NCI-H510A treated with DMSO at 0.1 percent for 48 hours (cell line): Measurements from ENCODE around the gene MAP2K6.

ENCODE experiments used
- DNase-seq: peaks from one replicate; lab custom pipeline; 2025; lab: John Stamatoyannopoulos, UW

MAP2K6 gene

DNA sequence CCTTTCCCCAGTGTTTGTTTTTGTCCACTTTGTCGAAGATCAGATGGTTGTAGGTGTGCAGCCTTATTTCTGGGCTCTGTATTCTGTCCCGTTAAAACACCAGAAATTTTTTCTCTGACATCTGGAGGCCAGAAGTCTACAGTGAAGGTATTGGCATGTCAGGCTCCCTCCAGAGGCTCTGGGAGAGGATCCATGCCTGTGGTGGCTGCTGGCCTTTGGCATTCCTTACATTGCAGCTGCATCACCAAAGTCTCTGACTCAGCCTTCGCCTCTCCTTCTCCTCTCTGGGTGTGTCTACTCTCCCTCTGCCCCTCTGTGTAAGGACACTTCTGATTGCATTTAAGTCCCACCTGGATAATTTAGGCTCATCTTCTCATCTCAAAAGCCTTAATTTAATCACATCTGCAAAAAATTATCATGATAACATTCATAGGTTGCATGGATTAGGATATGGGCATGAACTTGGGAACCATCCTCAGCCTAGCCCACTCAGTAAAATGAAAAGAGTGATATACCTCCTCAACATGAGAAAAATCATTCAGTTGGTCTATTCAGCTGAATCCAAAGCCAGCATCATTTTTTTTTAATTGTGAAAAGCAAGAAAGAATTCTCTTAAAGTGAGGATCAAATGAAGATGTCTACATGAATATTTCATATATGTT is 78.0 kb downstream of the MAP2K6 start:
- no peak for DNase-seq

DNA sequence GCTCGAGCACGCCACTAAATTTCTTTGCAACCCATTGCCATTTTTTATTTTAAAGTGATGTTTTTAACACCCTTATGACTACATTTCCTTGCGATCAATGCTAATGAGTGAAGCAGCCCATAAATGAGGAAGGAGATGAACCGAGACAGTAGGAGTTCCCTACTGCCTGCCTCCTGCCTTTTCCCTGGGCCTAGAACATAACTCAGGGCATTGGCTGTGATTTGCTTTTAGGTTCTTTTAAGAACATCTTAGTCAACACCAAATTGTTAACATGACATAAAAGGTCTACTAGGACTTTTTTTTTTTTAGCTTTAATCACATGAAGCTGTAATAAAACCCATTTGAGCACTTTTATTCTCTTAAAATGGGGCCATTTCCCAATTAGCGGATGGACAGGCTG is 81.3 kb downstream of the MAP2K6 start:
- no peak for DNase-seq

DNA sequence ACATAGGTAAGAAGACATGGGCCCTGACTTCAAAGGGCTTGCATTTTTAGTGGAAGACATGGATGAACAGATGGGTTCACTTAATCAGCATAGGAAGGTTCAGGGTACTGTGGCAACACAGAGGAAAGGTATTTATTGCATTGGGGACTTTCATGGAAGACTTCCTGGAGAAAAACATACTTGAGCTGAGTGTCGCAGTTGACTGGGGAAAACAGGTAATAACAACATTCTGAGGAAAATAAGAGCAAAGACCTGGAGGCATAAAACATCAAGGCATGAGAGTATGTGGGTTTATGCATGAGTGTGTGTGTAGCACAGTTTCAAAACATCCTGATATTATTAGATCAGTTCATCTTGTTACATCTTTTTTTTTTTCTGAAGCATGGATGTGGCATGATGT is 82.7 kb downstream of the MAP2K6 start:
- DNase-seq: no peak

- no peak for DNase-seq
Observed at GRCh38 chr17:69499318-69499717, 84.8 kb downstream of the MAP2K6 start.

- no peak for DNase-seq
Observed at GRCh38 chr17:69500911-69501429, 86.5 kb downstream of the MAP2K6 start.

- DNase-seq: peak; percentile 37
Observed at GRCh38 chr17:69501591-69502468, 87.3 kb downstream of the MAP2K6 start.

- DNase-seq: no peak
Observed at GRCh38 chr17:69503711-69504110, 89.2 kb downstream of the MAP2K6 start.

- DNase-seq: no peak
Observed at GRCh38 chr17:69505740-69506139, 91.2 kb downstream of the MAP2K6 start.

DNA sequence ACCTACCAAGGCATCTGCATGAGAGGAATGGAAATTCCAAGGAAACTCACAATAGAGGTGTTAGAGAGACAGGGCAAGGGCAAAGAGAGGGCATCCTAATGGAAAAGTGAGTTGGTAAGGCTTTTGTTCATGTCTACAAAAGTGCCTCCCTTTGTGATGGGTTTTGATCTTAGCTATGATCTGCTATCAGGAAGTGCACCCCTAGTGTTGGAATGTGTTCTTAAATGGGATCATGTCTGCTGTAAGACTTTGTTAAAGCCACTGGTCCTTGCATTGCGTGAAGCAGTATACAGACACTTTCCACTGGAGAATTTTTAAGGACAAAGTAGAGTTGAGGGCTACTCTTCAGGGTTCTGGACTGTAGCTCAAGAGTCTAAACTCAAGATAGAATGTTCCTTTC is 92.0 kb downstream of the MAP2K6 start:
- no peak for DNase-seq

DNA sequence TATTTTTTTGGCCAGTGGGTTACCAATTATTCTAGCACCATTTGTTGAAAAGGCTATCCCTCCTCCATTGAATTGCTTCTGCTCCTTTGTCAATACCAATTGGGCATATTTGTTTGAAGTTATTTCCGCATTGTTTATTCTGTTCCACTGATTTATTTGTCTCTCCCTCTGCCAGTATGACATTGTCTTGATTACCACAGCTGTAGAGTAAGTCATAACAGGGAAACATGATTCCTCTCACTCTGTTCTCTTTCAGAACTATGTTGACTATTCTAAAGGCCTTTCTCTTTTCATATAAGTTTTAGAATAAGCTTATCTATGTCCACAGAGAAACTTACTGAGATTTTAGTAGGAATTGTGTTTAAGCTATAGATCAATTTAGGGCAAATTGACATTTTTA is 94.3 kb downstream of the MAP2K6 start:
- DNase-seq: peak; percentile 31

DNA sequence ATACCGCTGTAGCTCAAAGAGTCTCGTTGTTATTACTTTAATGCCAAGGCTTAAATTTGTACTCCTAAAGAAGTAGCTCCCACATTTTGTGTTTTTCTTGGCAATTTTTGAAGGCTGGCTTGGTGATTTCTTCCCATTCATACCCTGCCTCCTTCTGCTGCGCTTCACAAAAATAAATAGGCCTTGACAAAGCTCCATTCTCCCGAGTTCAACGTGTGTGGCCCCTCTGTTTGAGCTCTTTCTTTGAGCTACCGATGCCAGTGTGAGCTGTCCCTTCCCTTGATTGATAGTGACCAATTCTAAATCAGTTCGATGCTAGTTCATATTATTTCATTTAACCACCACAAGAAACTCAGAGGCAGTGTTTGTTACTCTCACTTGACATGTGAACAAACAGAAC is 96.8 kb downstream of the MAP2K6 start:
- no peak for DNase-seq

DNA sequence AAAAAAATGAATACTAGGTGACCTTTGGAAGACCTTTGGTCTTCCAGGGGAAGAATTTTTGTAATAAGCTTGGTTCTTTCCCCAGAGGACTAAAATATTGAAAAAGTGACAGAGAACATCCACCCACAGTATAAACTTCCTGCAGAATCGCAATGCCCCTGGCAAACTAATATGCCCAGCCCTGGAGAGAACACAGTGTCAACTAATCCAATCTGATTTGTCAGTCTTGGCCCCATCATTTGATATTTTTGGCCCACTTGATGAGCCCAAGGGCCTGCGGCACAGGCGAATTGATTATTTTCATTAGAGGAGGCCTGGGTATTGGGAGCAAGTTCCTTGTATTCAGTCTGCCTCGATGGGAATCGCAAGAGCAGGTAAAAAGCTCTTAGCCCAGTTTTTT is 98.4 kb downstream of the MAP2K6 start:
- DNase-seq: no peak

DNA sequence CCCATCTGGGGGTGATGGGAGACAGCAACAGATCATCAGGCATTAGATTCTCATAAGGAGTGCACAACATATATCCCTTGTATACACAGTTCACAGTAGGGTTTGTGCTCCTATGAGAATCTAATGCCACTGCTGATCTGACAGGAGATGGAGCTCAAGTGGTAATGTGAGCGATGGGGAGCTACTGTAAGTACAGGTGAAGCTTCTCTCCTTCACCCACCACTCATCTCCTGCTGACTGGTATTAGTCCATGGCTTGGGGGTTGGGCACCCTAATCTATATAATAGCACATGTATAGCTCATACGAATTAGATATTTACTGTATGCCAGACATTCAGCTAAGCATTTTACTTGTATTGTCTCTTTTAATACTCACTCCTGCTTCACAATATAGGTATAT is 101.7 kb downstream of the MAP2K6 start:
- DNase-seq: no peak

- DNase-seq: no peak
Observed at GRCh38 chr17:69516911-69517310, 102.4 kb downstream of the MAP2K6 start.

- no peak for DNase-seq
Observed at GRCh38 chr17:69518951-69519350, 104.5 kb downstream of the MAP2K6 start.

GRCh38 chr17:69523244-69523861 is 108.9 kb downstream of the MAP2K6 start:
- DNase-seq: peak; percentile 82

GRCh38 chr17:69524854-69525253 is 110.4 kb downstream of the MAP2K6 start:
- DNase-seq: no peak

GRCh38 chr17:69525920-69526841 is 111.7 kb downstream of the MAP2K6 start:
- peak; percentile 86 for DNase-seq

DNA sequence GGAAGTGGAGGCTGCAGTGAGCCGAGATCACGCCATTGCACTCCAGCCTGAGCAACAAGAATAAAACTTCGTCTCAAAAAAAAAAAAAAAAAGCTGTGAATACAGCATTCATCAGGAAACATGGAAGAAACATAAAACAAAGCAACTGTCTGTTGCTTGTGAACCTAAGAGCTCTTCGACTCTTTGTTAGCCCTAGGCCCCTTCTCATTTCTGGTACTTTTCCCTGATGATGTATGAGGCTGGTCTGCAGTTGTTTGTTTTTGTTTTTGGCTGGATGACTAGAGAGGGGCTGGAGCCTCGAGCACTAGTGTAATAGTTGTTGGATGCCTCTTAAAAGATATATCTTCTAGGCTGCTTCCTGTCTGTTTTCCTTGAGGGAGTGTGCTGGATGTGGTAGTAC is 113.5 kb downstream of the MAP2K6 start:
- DNase-seq: no peak

DNA sequence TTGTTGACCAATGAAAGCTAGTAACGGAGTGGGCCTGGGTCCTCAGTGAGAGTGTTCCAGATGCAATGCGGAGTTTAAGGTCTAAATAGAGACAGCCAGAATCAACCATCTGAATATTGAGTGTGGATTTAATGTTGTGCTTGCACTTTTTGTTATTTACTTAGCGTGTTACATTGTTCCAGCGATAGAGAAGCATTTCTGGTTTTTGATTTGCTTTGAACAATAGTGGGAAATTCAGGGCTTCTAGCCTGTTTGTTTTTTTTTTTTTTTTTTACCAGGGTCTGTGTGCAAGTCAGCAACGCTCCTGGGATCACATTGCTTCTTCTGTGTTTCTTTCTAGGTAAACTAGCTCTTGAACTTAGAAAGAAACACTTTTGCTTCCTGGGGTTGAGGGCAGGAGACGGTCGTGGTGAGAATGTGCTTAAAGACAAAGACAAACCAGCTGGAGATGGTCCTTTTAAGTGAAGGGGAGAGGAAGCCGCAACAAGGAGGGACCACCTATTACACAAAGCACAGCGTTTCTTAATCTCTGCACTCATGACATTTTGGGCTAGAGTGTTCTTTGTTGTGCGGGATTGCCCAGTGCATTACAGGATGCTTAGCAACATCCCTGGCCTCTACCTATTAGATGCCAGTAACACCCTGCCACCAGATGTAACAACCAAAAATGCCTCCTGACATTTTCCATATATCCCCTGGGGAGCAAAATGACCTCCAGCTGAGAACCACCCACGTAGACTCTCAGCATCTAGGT is 119.2 kb downstream of the MAP2K6 start:
- no peak for DNase-seq

DNA sequence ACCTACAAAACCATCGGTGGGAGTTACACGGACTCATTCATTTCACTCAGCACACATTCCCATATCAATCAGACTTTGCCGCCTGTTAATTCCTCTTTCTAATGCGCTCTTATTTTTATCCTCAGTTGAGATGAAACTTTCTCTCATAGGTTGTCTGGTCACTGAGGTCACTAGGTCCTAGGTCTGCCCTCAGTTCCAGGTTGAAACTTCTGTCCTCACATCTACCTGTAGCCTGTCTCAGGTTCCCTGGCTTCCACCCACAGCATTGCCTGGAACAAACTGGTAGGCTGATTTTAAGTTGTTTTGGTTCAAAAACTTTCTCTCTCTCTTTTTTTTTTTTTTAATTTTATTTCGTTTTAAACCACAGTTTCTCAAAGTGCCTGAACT is 119.7 kb downstream of the MAP2K6 start:
- DNase-seq: no peak
